Lung (tissue), 12 donors: ENCODE data around the gene OPHN1. TPM values are rescaled to one million over a fixed set of nuclear protein-coding genes. Genes with fewer than 3 reads are reported as not detected.

Experiments
- ATAC-seq: fragments of 200-7000 bp; cut with Tn5 transposase; one replicate; pipeline ENCODE4 v1.9.1; 2020; ENCODE audit warnings: moderate number of reproducible peaks; ENCODE audit not compliant: insufficient read depth, low FRiP score
- DNase-seq, 3 donors: peaks; one replicate each; pipeline ENCODE4 v3.0.0-alpha.2; 2013 to 2017
- H3K27ac ChIP-seq, 2 donors: one replicate each; pipeline ENCODE4 v1.5.1; 2013; ENCODE audit warnings: mild to moderate bottlenecking in 2 of 2, moderate library complexity in 2 of 2, control low read depth in 1 of 2, inconsistent platforms in 1 of 2, low read depth in 1 of 2, low read length in 1 of 2
- H3K27me3 ChIP-seq, 3 donors: one replicate each; pipeline ENCODE4 v1.5.1; 2013; ENCODE audit warnings: low read length in 2 of 3; ENCODE audit not compliant: control insufficient read depth in 3 of 3, insufficient read depth in 3 of 3
- H3K36me3 ChIP-seq, 4 donors: one replicate each; pipeline ENCODE4 v1.5.1; 2013; ENCODE audit warnings: low read length in 4 of 4, mild to moderate bottlenecking in 1 of 4, moderate library complexity in 1 of 4; ENCODE audit not compliant: control insufficient read depth in 4 of 4, insufficient read depth in 4 of 4
- H3K4me1 ChIP-seq, 5 donors: one replicate each; pipeline ENCODE4 v1.5.1; 2013; ENCODE audit warnings: low read length in 5 of 5, mild to moderate bottlenecking in 2 of 5, moderate library complexity in 1 of 5; ENCODE audit not compliant: control insufficient read depth in 5 of 5, insufficient read depth in 5 of 5
- H3K4me3 ChIP-seq: one replicate; pipeline ENCODE4 v1.5.1; 2013; ENCODE audit warnings: mild to moderate bottlenecking, control low read depth, moderate library complexity
- H3K9ac ChIP-seq, 2 donors: one replicate each; pipeline ENCODE4 v1.5.1; 2013; ENCODE audit warnings: low read length in 2 of 2, control low read depth in 1 of 2; ENCODE audit not compliant: insufficient read depth in 1 of 2
- H3K9me3 ChIP-seq, 4 donors: one replicate each; pipeline ENCODE4 v1.5.1; 2013; ENCODE audit warnings: low read length in 3 of 4, mild to moderate bottlenecking in 1 of 4, moderate library complexity in 1 of 4; ENCODE audit not compliant: control insufficient read depth in 4 of 4, insufficient read depth in 3 of 4
- WGBS, 2 donors: extraction: QIAGEN DNeasy Blood & Tissue Kit; methylation state at CpG; one replicate each; pipeline ENCODE4 v1.1.7; 2013; 5-methylcytosine and 5-hydroxymethylcytosine counted together
- polyA plus RNA-seq, 2 donors: library from polyadenylated mRNA; stranded (reverse); fragments of 200-250 nt; gene quantifications; one replicate each; pipeline ENCODE4 v1.2.1, GENCODE V29; 2013
- total RNA-seq, 2 donors: library from RNA; depleted of rRNA in 1 of 2; stranded (reverse); fragments of >200 nt in 1 of 2; gene quantifications; one replicate each; pipeline ENCODE4 v1.2.1, GENCODE V29; 2014 to 2021
- TF ChIP-seq, protein P1 (sequence below): IDR thresholded peaks from 2 replicates; pipeline ENCODE4 v1.5.1; 2012; ENCODE audit warnings: mild to moderate bottlenecking; ENCODE audit errors: control extremely low read depth, extremely low read depth
- donor health status: control.
- donor health status: control.
- donor health status: Bipolar disorder and iron deficiency.
- donor health status: healthy.
- donor health status: DM: yes; HTN: yes; CAD: no.

OPHN1 gene
- total and polyA plus RNA-seq, 4 donors, result 1.1 to 22.0 (median 6.8) TPM

DNA sequence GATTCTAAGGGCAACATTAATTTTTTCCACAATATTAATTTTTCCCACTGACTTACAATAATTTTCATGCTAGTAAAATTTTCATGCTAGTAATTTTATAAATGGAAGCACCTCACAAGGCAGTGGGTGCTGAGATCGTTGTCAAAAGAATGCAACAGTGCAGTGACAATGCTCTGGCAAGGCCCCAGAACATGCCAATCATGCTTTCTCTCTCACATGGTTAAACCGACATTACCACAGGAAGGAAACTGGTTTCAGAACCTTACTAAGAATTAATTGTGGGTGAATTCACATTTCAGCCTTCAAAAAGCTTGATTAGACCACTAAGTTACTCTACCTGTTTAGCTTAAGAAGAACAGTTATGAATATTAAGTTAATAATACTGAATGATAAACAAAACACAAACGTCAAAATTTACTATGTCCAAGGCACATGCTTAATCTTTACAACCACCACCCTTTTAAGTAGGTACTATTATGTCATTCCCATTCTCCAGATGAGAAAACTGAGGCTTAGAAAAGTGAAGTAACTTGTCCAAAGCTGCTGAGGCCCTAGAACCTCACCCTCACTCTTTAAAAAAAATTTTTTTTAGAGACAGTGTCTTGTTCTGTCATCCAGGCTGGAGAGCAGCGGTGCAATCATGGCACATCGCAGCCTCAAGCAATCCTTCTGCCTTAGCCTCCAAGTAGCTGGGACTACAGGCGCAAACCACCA is 10.0 kb upstream of the OPHN1 start:
- H3K36me3 ChIP-seq, result no peaks in the 10 kb centered on the region
- no peak overlapping the region for H3K4me3 ChIP-seq
- peaks cover 0 to 2% (median 0%) of the 10 kb centered on the region in 5 donors for H3K4me1 ChIP-seq
- no peaks in the 10 kb centered on the region for H3K27me3 ChIP-seq
- 48 to 53% methylated on average over 6 of the region's 6 CpGs for WGBS, 2 donors
- H3K27ac ChIP-seq, result no peak overlapping the region
- no peak for ATAC-seq
- TF ChIP-seq, protein P1, sequence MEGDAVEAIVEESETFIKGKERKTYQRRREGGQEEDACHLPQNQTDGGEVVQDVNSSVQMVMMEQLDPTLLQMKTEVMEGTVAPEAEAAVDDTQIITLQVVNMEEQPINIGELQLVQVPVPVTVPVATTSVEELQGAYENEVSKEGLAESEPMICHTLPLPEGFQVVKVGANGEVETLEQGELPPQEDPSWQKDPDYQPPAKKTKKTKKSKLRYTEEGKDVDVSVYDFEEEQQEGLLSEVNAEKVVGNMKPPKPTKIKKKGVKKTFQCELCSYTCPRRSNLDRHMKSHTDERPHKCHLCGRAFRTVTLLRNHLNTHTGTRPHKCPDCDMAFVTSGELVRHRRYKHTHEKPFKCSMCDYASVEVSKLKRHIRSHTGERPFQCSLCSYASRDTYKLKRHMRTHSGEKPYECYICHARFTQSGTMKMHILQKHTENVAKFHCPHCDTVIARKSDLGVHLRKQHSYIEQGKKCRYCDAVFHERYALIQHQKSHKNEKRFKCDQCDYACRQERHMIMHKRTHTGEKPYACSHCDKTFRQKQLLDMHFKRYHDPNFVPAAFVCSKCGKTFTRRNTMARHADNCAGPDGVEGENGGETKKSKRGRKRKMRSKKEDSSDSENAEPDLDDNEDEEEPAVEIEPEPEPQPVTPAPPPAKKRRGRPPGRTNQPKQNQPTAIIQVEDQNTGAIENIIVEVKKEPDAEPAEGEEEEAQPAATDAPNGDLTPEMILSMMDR, result no peak
- no peak overlapping the region for H3K9ac ChIP-seq
- H3K9me3 ChIP-seq, result no peaks in the 10 kb centered on the region
- DNase-seq, result peak in 1 of 3 donors; percentile 29

DNA sequence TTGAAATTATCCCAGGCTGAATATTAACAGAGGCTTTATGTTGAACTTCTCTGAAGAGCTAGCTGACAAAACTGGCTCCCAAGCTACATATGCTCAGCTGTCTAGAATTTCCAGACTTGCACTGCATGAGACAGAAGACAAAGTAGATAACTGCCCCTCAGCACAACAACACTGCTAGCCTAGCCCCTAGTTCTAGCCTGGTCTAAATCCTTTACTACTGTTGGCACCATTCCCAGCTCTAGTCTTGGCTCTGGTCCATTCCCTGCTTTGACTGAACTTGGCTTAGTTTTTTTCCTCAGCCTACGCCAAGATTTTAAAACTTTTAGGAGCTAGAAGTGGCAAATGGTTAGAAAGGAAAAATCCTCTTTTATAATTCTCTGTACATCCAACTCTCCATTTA is 7.6 kb upstream of the OPHN1 start:
- peaks cover 0 to 2% (median 0%) of the 10 kb centered on the region in 5 donors for H3K4me1 ChIP-seq
- H3K27me3 ChIP-seq, result no peaks in the 10 kb centered on the region
- WGBS, 2 donors, result 29 to 35% methylated on average over 1 of the region's 1 CpG
- TF ChIP-seq, protein P1, result no peak
- no peaks in the 10 kb centered on the region for H3K9me3 ChIP-seq
- DNase-seq (peak; percentile 90 to 98 (median 95)), ATAC-seq (no peak)
- H3K36me3 ChIP-seq, result no peaks in the 10 kb centered on the region
- no peak overlapping the region for H3K4me3 ChIP-seq
- no peak overlapping the region for H3K27ac ChIP-seq
- H3K9ac ChIP-seq, result no peak overlapping the region

DNA sequence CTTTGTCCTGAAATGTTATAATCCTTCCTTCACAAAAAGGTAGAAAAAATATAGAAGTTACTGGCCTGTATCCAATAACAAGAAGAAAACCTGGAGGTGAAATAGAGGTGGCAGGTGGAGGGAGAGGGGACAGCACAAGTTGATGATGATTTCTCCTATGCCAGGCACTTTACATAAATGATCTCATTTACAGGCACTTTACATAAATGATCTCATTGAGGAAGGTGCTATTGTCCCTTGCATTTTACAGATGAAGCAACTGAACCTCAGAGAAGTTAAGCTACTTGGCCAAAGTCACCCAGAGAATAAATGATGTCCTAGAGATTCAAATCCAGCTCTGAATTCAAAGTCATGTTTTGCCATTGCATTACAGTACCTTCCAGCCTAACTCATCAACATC is 7.1 kb upstream of the OPHN1 start:
- H3K9me3 ChIP-seq, result no peaks in the 10 kb centered on the region
- TF ChIP-seq, protein P1, result no peak
- H3K27ac ChIP-seq, result no peak overlapping the region
- no peak overlapping the region for H3K9ac ChIP-seq
- peaks cover 0 to 2% (median 0%) of the 10 kb centered on the region in 5 donors for H3K4me1 ChIP-seq
- DNase-seq (peak in 1 of 3 donors; percentile 9), ATAC-seq (no peak)
- H3K27me3 ChIP-seq, result no peaks in the 10 kb centered on the region
- no peak overlapping the region for H3K4me3 ChIP-seq
- H3K36me3 ChIP-seq, result no peaks in the 10 kb centered on the region

DNA sequence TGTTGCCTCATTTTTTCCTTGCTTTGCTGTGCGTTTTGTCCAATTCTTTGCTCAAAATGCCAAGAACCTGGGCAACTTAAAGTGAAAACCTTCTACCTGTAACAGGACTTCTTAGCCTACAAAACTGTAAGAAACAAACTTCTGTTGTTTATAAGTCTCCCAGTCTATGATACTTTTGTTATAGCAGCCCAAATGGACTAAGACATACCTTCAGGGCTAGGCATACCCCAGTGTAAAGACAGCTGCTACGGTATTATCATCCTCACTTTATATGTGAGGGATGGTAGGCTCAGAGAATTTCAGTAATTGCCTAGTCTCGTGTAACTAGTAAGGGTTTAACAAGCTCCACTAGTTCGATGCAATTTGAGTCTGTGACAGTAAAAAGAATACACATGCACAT is 6.0 kb upstream of the OPHN1 start:
- H3K27ac ChIP-seq, result no peak overlapping the region
- H3K4me1 ChIP-seq, result peaks cover 0 to 4% (median 0%) of the 10 kb centered on the region in 5 donors
- ATAC-seq (no peak), DNase-seq (no peak)
- H3K27me3 ChIP-seq, result no peaks in the 10 kb centered on the region
- WGBS, 2 donors, result 80 to 88% methylated on average over 4 of the region's 4 CpGs
- no peak overlapping the region for H3K4me3 ChIP-seq
- no peaks in the 10 kb centered on the region for H3K36me3 ChIP-seq
- TF ChIP-seq, protein P1, result no peak
- H3K9ac ChIP-seq, result no peak overlapping the region
- H3K9me3 ChIP-seq, result no peaks in the 10 kb centered on the region
